ENCODE measurements around the gene ZMYM2.

ZMYM2 gene

GRCh38 chr13:20127562-20128458 is 169.3 kb downstream of the ZMYM2 start:
- TF ChIP-seq MAX (IDR thresholded peaks at IDR 0.05) (peak; percentile 66), USF1 (IDR thresholded peaks at IDR 0.05) (no peak), FOXM1 (IDR thresholded peaks at IDR 0.05; ENCODE audit: borderline replicate concordance, low read depth) (peak; percentile 10), ZBTB7A (IDR thresholded peaks at IDR 0.05; ENCODE audit: low read depth) (no peak), TCF12 (IDR thresholded peaks at IDR 0.05; ENCODE audit: low read depth) (no peak; the same call in 1 of the 2 replicates), RAD21 (IDR thresholded peaks at IDR 0.05; ENCODE audit: low read depth) (peak; percentile 41; the same call in 1 of the 2 replicates), NFIC (IDR thresholded peaks at IDR 0.05) (0 out of 2 replicates have a peak, but pooled peaks have one; percentile 3), EGR1 (IDR thresholded peaks at IDR 0.05) (peak; percentile 23; the same call in 1 of the 2 replicates), YY1 (IDR thresholded peaks at IDR 0.05; ENCODE audit: low read depth) (no peak; the same call in 1 of the 2 replicates), TEAD4 (IDR thresholded peaks at IDR 0.05) (no peak), CREB1 (IDR thresholded peaks at IDR 0.05; ENCODE audit: low read depth) (no peak), TAF1 (IDR thresholded peaks at IDR 0.05; ENCODE audit: low read depth) (no peak; the same call in 1 of the 2 replicates), CEBPB (IDR thresholded peaks at IDR 0.05) (no peak), REST (IDR thresholded peaks at IDR 0.05; ENCODE audit: low read depth) (no peak), EP300 (IDR thresholded peaks at IDR 0.05; ENCODE audit: borderline replicate concordance) (0 out of 2 replicates have a peak, but pooled peaks have one; percentile 15)

- no peak for TF ChIP-seq TCF12 (IDR thresholded peaks at IDR 0.05; ENCODE audit: low read depth)
- peak; percentile 16; the same call in 1 of the 2 replicates for TF ChIP-seq RAD21 (IDR thresholded peaks at IDR 0.05; ENCODE audit: low read depth)
- no peak for TF ChIP-seq FOXM1 (IDR thresholded peaks at IDR 0.05; ENCODE audit: borderline replicate concordance, low read depth)
Observed at GRCh38 chr13:20128459-20128931, 170.0 kb downstream of the ZMYM2 start.

- no peak for TF ChIP-seq TCF12 (IDR thresholded peaks at IDR 0.05; ENCODE audit: low read depth)
- TF ChIP-seq FOXM1 (IDR thresholded peaks at IDR 0.05; ENCODE audit: borderline replicate concordance, low read depth): no peak
- TF ChIP-seq RAD21 (IDR thresholded peaks at IDR 0.05; ENCODE audit: low read depth): no peak
Observed at GRCh38 chr13:20129076-20129475, 170.5 kb downstream of the ZMYM2 start.

GRCh38 chr13:20130012-20130411 is 171.5 kb downstream of the ZMYM2 start:
- TF ChIP-seq RAD21 (IDR thresholded peaks at IDR 0.05; ENCODE audit: low read depth) (no peak), FOXM1 (IDR thresholded peaks at IDR 0.05; ENCODE audit: borderline replicate concordance, low read depth) (no peak), EP300 (IDR thresholded peaks at IDR 0.05; ENCODE audit: borderline replicate concordance) (no peak), EGR1 (IDR thresholded peaks at IDR 0.05) (no peak), USF1 (IDR thresholded peaks at IDR 0.05) (no peak)

GRCh38 chr13:20130652-20131051 is 172.1 kb downstream of the ZMYM2 start:
- TF ChIP-seq CREB1 (IDR thresholded peaks at IDR 0.05; ENCODE audit: low read depth) (no peak), YY1 (IDR thresholded peaks at IDR 0.05; ENCODE audit: low read depth) (no peak), TCF12 (IDR thresholded peaks at IDR 0.05; ENCODE audit: low read depth) (no peak), FOXM1 (IDR thresholded peaks at IDR 0.05; ENCODE audit: borderline replicate concordance, low read depth) (no peak), USF1 (IDR thresholded peaks at IDR 0.05) (no peak)

GRCh38 chr13:20131057-20131832 is 172.7 kb downstream of the ZMYM2 start:
- TF ChIP-seq EP300 (IDR thresholded peaks at IDR 0.05; ENCODE audit: borderline replicate concordance): no peak
- TF ChIP-seq CREB1 (IDR thresholded peaks at IDR 0.05; ENCODE audit: low read depth): no peak
- no peak for TF ChIP-seq REST (IDR thresholded peaks at IDR 0.05; ENCODE audit: low read depth)
- no peak for TF ChIP-seq NFIC (IDR thresholded peaks at IDR 0.05)
- TF ChIP-seq ZBTB7A (IDR thresholded peaks at IDR 0.05; ENCODE audit: low read depth): no peak
- TF ChIP-seq YY1 (IDR thresholded peaks at IDR 0.05; ENCODE audit: low read depth): no peak
- TF ChIP-seq EGR1 (IDR thresholded peaks at IDR 0.05): no peak
